Thymus (tissue), 11 donors: ENCODE data around the gene GRB2. TPM values are rescaled to one million over a fixed set of nuclear protein-coding genes. Genes with fewer than 3 reads are reported as not detected.

Experiments used
- DNase-seq, 9 donors: peaks; one replicate each; pipeline ENCODE4 v3.0.0-alpha.2; 2013; ENCODE audit warnings: low spot score in 9 of 9, low read depth in 6 of 9, missing footprints in 1 of 9
- H3K27ac ChIP-seq, 2 donors: one replicate each; pipeline ENCODE4 v1.5.1; 2013; ENCODE audit warnings: control low read depth in 1 of 2, low read depth in 1 of 2, low read length in 1 of 2, mild to moderate bottlenecking in 1 of 2, moderate library complexity in 1 of 2
- H3K27me3 ChIP-seq, 2 donors: one replicate each; pipeline ENCODE4 v1.5.1; 2013; ENCODE audit warnings: low read length in 1 of 2; ENCODE audit not compliant: control insufficient read depth in 2 of 2, insufficient read depth in 1 of 2
- H3K36me3 ChIP-seq, 2 donors: one replicate each; pipeline ENCODE4 v1.5.1; 2013; ENCODE audit warnings: low read length in 1 of 2, mild to moderate bottlenecking in 1 of 2, moderate library complexity in 1 of 2; ENCODE audit not compliant: control insufficient read depth in 2 of 2, insufficient read depth in 2 of 2
- H3K4me1 ChIP-seq, 2 donors: one replicate each; pipeline ENCODE4 v1.5.1; 2013; ENCODE audit warnings: low read length in 2 of 2; ENCODE audit not compliant: control insufficient read depth in 2 of 2, insufficient read depth in 2 of 2
- H3K4me3 ChIP-seq, 2 donors: one replicate each; pipeline ENCODE4 v1.5.1; 2013; ENCODE audit warnings: low read length in 2 of 2, control low read depth in 1 of 2, mild to moderate bottlenecking in 1 of 2
- H3K9me3 ChIP-seq, 2 donors: one replicate each; pipeline ENCODE4 v1.5.1; 2013; ENCODE audit warnings: low read length in 1 of 2, mild to moderate bottlenecking in 1 of 2; ENCODE audit not compliant: control insufficient read depth in 2 of 2, insufficient read depth in 1 of 2
- WGBS: extraction: QIAGEN DNeasy Blood & Tissue Kit; methylation state at CpG from one replicate; pipeline ENCODE4 v1.1.7; 2013; 5-methylcytosine and 5-hydroxymethylcytosine counted together
- polyA plus RNA-seq: library from polyadenylated mRNA; stranded (reverse); fragments of 200-250 nt; gene quantifications from one replicate; pipeline ENCODE4 v1.2.3, GENCODE V29; 2013
- total RNA-seq: library from RNA; stranded (reverse); fragments of 120-200 nt; gene quantifications from one replicate; pipeline ENCODE4 v1.2.4, GENCODE V29; 2013
- donor health status: healthy.

GRB2 gene
- total and polyA plus RNA-seq, 2 donors: 65.1 to 79.4 TPM

DNA sequence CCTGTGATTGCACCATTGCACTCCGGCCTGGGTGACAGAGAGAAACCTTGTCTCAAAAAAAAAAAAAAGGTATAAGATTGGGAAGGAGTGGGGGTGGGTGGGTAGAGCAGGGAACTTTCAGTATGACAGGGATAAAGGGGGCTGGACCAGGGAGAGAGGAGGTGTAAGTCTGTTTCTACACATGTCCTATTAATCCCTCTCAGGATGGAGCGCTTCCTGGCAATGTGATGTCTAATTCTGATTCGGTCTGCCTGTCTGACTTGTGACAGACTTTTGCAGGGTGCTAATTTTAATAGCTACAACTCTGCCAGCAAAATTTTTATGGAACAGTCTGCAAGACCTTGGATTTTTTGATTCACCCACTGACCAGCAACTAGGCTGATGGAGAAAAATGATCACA is 62.5 kb downstream of the GRB2 start:
- Histone ChIP-seq H3K4me1 (peaks cover 78 to 94% of the 10 kb centered on the region in 2 donors), H3K4me3 (no peak overlapping the region), H3K36me3 (peaks cover 0 to 9% of the 10 kb centered on the region in 2 donors), H3K27ac (peak overlapping the region; percentile 67 to 70), H3K9me3 (no peaks in the 10 kb centered on the region), H3K27me3 (no peaks in the 10 kb centered on the region)
- WGBS: 80% methylated on average over 3 of the region's 3 CpGs
- no peak for DNase-seq

DNA sequence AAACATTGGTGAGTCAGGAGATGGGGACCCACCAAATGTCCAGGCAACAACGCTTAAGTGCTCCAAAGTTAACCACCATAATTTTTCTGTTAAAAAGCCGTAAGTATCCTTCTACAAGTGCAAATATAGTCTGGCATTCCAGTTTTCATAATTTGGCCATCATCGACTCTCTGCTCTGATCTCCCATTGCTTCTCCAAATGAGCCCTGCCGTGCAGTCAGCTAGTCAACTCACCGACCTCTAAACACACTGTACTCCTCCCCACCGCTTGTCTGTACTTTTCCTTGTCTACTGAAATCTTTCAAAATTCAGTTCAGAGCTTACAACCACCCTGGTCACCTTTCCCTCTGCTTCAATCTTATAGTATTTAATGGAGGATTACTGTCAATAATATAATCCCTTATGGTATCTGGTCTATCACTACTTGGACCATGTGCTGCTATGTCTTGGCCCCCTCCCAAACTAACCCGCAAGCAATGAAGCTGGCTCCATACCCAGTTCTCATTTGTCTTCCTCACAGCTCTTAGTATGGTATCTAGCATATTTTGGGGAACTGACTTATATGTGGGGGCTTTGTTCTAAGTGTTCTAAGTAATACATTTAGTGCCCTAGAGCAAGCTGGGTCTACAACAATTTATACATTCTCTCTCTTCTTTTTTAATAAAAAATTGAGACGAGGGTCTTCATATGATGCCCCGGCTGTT is 63.5 kb downstream of the GRB2 start:
- H3K4me1 ChIP-seq: peaks cover 72 to 93% of the 10 kb centered on the region in 2 donors
- WGBS: 85% methylated on average over 9 of the region's 9 CpGs

DNA sequence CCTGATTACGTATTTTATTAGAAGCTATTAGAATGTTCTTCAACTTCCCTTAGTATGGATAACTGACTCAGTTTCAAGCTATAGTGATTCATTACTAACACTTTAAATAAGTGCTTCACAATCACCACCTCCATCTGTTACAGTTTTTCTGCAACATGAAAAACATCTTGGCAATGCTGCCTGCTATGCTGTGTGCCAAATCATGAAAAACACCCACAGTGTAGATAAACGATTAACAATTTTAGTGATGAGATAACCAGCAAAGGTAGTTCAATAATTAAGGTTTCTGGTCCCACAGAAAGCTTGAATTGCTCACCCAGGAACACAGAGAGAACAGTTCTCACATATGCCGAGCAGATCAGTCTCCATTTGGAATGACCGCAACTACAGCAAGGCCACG is 64.8 kb downstream of the GRB2 start:
- Histone ChIP-seq H3K4me3 (no peak overlapping the region), H3K36me3 (peaks cover 0 to 9% of the 10 kb centered on the region in 2 donors), H3K27ac (peak overlapping the region; percentile 65 to 89), H3K4me1 (peaks cover 76 to 93% of the 10 kb centered on the region in 2 donors), H3K9me3 (no peaks in the 10 kb centered on the region), H3K27me3 (no peaks in the 10 kb centered on the region)
- WGBS: 76% methylated on average over 5 of the region's 5 CpGs
- no peak for DNase-seq

More for the DNA sequence above, 63.5 kb downstream of the GRB2 start:
- Histone ChIP-seq H3K36me3 (peaks cover 0 to 9% of the 10 kb centered on the region in 2 donors), H3K27ac (peak overlapping the region; percentile 52 to 67), H3K27me3 (no peaks in the 10 kb centered on the region), H3K9me3 (no peaks in the 10 kb centered on the region), H3K4me3 (no peak overlapping the region)
- DNase-seq: no peak

DNA sequence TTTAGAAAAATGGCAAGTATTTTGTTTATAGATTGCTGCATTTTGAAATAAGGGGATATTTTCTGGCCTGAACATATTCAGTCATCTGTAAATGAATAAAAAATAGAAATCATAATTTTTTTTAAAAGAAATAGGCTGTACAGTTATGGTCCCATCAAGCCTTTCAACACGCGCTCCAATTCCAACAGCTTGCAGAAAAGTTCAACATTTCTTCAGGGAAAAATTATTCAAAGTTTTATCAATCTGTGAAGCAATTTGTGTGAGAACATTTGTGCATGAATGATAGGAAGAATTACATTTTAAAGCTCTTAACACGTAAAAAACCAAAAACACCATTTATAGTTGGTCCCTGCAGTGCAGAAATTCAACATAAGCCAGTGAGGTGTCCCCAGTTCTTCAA is 65.5 kb downstream of the GRB2 start:
- Histone ChIP-seq H3K27ac (peak overlapping the region in 1 of 2 donors; percentile 89), H3K27me3 (no peaks in the 10 kb centered on the region), H3K4me1 (peaks cover 78 to 93% of the 10 kb centered on the region in 2 donors), H3K36me3 (peaks cover 0 to 9% of the 10 kb centered on the region in 2 donors), H3K9me3 (no peaks in the 10 kb centered on the region), H3K4me3 (no peak overlapping the region)
- WGBS: 96% methylated on average over 3 of the region's 3 CpGs
- no peak for DNase-seq

- peaks cover 75 to 91% of the 10 kb centered on the region in 2 donors for H3K4me1 ChIP-seq
These were observed 67.1 kb downstream of the GRB2 start for GRCh38 chr17:75338335-75338734.

GRCh38 chr17:75335315-75335714 is 70.2 kb downstream of the GRB2 start:
- WGBS: 60% methylated on average over 3 of the region's 3 CpGs
- peaks cover 56 to 80% of the 10 kb centered on the region in 2 donors for H3K4me1 ChIP-seq

More at GRCh38 chr17:75338335-75338734, 67.1 kb downstream of the GRB2 start:
- Histone ChIP-seq H3K27me3 (no peaks in the 10 kb centered on the region), H3K36me3 (peaks cover 0 to 12% of the 10 kb centered on the region in 2 donors), H3K9me3 (no peaks in the 10 kb centered on the region), H3K4me3 (peak overlapping the region; percentile 8 to 27), H3K27ac (peak overlapping the region; percentile 89 to 91)
- DNase-seq: peak in 6 of 9 donors; percentile 40 to 79 (median 54)
- WGBS: 10% methylated on average over 6 of the region's 6 CpGs

DNA sequence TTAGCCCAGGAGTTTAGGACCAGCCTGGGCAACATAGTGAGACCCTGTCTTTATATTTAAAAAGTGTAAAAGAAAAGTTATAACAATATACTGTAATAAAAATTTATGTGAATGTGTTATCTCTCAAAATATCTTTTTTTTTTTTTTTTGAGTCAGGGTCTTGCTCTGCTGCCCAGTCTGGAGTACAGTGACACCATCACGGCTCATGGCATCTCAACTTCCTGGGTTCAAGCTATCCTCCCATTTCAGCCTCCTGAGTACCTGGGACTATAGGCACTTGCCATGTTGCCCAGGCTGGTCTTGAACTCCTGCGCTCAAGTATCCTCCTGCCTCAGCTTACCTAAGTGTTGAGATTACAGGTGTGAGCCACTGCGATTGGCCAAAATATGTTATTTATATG is 70.8 kb downstream of the GRB2 start:
- peaks cover 13 to 26% of the 10 kb centered on the region in 2 donors for H3K36me3 ChIP-seq
- no peaks in the 10 kb centered on the region for H3K9me3 ChIP-seq
- peak overlapping the region; percentile 54 to 77 for H3K27ac ChIP-seq
- no peaks in the 10 kb centered on the region for H3K27me3 ChIP-seq
- no peak overlapping the region for H3K4me3 ChIP-seq
- 98% methylated on average over 3 of the region's 3 CpGs for WGBS
- peaks cover 53 to 79% of the 10 kb centered on the region in 2 donors for H3K4me1 ChIP-seq
- DNase-seq: no peak

More at GRCh38 chr17:75335315-75335714, 70.2 kb downstream of the GRB2 start:
- Histone ChIP-seq H3K9me3 (no peaks in the 10 kb centered on the region), H3K36me3 (peaks cover 13 to 24% of the 10 kb centered on the region in 2 donors), H3K4me3 (no peak overlapping the region), H3K27ac (peak overlapping the region; percentile 39 to 77), H3K27me3 (no peaks in the 10 kb centered on the region)
- peak in 1 of 9 donors; percentile 42 for DNase-seq

DNA sequence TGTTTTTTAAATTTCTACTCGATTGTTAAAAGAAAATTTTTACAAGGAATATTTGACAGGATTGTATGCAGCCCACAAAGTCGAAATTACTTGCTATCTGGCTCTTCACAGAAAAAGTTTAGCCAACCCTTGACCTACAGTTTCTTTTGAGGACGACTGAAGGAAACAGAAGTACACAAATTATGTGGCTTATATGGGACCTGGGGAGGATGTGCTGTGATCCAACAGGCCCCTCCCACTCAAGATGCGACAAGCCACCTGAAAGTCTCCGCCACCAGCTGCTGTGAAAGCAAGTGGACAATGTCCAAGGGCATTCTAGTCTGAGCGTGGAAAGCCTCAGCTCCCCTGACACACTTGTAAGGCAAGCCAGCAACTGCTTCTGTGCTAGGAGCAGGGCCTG is 73.8 kb downstream of the GRB2 start:
- peak overlapping the region in 1 of 2 donors; percentile 61 for H3K27ac ChIP-seq
- no peak overlapping the region for H3K4me3 ChIP-seq
- H3K4me1 ChIP-seq: peaks cover 45 to 68% of the 10 kb centered on the region in 2 donors
- no peak for DNase-seq
- WGBS: 71% methylated on average over 6 of the region's 6 CpGs
- no peaks in the 10 kb centered on the region for H3K27me3 ChIP-seq
- H3K9me3 ChIP-seq: no peaks in the 10 kb centered on the region
- peaks cover 13 to 36% of the 10 kb centered on the region in 2 donors for H3K36me3 ChIP-seq

GRCh38 chr17:75327757-75328156 is 77.7 kb downstream of the GRB2 start:
- no peak for DNase-seq
- Histone ChIP-seq H3K27ac (no peak overlapping the region), H3K4me3 (no peak overlapping the region), H3K4me1 (peaks cover 32 to 69% of the 10 kb centered on the region in 2 donors), H3K36me3 (peaks cover 26 to 62% of the 10 kb centered on the region in 2 donors), H3K9me3 (no peaks in the 10 kb centered on the region), H3K27me3 (no peaks in the 10 kb centered on the region)
- WGBS: 92% methylated on average over 2 of the region's 2 CpGs
